HG03196 (cell line): Measurements from ENCODE around the gene STXBP5.

Experiments used
- ATAC-seq: cut with Tn5 transposase; IDR thresholded peaks from one replicate; pipeline ENCODE4 v1.9.1; 2021; ENCODE audit not compliant: unreplicated experiment

The STXBP5 gene

GRCh38 chr6:147177286-147177685 lies 26.9 kb upstream of the STXBP5 start:
- no peak for ATAC-seq

- no peak for ATAC-seq
Measured at GRCh38 chr6:147178355-147178754, 25.9 kb upstream of the STXBP5 start.

- no peak for ATAC-seq
Measured at GRCh38 chr6:147179809-147180208, 24.4 kb upstream of the STXBP5 start.

- ATAC-seq: no peak
Measured at GRCh38 chr6:147180926-147181325, 23.3 kb upstream of the STXBP5 start.

- no peak for ATAC-seq
Measured at GRCh38 chr6:147184379-147184778, 19.8 kb upstream of the STXBP5 start.

GRCh38 chr6:147185216-147185615 lies 19.0 kb upstream of the STXBP5 start:
- no peak for ATAC-seq

- ATAC-seq: no peak
Measured at GRCh38 chr6:147190556-147190955, 13.7 kb upstream of the STXBP5 start.

GRCh38 chr6:147192278-147192911 lies 11.8 kb upstream of the STXBP5 start:
- ATAC-seq: no peak

GRCh38 chr6:147194652-147195411 lies 9.4 kb upstream of the STXBP5 start:
- no peak for ATAC-seq

- ATAC-seq: no peak
Measured at GRCh38 chr6:147195510-147195909, 8.7 kb upstream of the STXBP5 start.

GRCh38 chr6:147195987-147196386 lies 8.2 kb upstream of the STXBP5 start:
- ATAC-seq: no peak

- no peak for ATAC-seq
Measured at GRCh38 chr6:147200711-147201110, 3.5 kb upstream of the STXBP5 start.

GRCh38 chr6:147201885-147202515 lies 2.2 kb upstream of the STXBP5 start:
- peak; percentile 22 for ATAC-seq

GRCh38 chr6:147202516-147203310 lies 1.5 kb upstream of the STXBP5 start:
- peak; percentile 79 for ATAC-seq

GRCh38 chr6:147203311-147204059 lies 732 bp upstream of the STXBP5 start:
- peak; percentile 45 for ATAC-seq

- ATAC-seq: no peak
Measured at GRCh38 chr6:147204843-147205311, 660 bp downstream of the STXBP5 start.

GRCh38 chr6:147205690-147206600 lies 1.7 kb downstream of the STXBP5 start:
- ATAC-seq: no peak

GRCh38 chr6:147207351-147207750 lies 3.1 kb downstream of the STXBP5 start:
- ATAC-seq: no peak
